Loucy (cell line): ENCODE measurements around the gene USP44.
A peak's percentile ranks its signal among the peaks of the same experiment; 100 is the strongest.

Experiments
- H2AFZ ChIP-seq: fragments of 200-600 bp; sonication (generic); 2 replicates; pipeline ENCODE4 v1.6.0; 2016; ENCODE audit warnings: antibody characterized with exemption, mild to moderate bottlenecking, low read length, moderate library complexity
- H3F3A ChIP-seq: fragments of 200-600 bp; 2 replicates; pipeline ENCODE4 v1.6.0; 2016; ENCODE audit warnings: antibody characterized with exemption, low read depth, mild to moderate bottlenecking
- H3K27me3 ChIP-seq: fragments of 200-600 bp; sonication (generic); 2 replicates; pipeline ENCODE4 v1.6.1; 2014; ENCODE audit warnings: low read length, mild to moderate bottlenecking; ENCODE audit not compliant: insufficient read depth, poor library complexity, severe bottlenecking
- H3K36me3 ChIP-seq: fragments of 200-600 bp; sonication (generic); 2 replicates; pipeline ENCODE4 v1.6.1; 2016; ENCODE audit warnings: low read length; ENCODE audit not compliant: insufficient read depth
- H3K4me1 ChIP-seq: fragments of 200-600 bp; sonication (generic); 2 replicates; pipeline ENCODE4 v1.5.1; 2014; ENCODE audit warnings: low read length, mild to moderate bottlenecking; ENCODE audit not compliant: insufficient read depth, poor library complexity, severe bottlenecking
- H3K4me2 ChIP-seq: fragments of 200-600 bp; sonication (generic); 2 replicates; pipeline ENCODE4 v1.6.0; 2014; ENCODE audit warnings: antibody characterized with exemption, low read length, low read depth, mild to moderate bottlenecking; ENCODE audit not compliant: poor library complexity, severe bottlenecking
- H3K4me3 ChIP-seq: fragments of 200-600 bp; sonication (generic); 2 replicates; pipeline ENCODE4 v1.5.1; 2014; ENCODE audit warnings: low read length, mild to moderate bottlenecking, mixed read lengths; ENCODE audit not compliant: poor library complexity, severe bottlenecking
- H3K79me2 ChIP-seq: fragments of 200-600 bp; sonication (generic); 2 replicates; pipeline ENCODE4 v1.6.1; 2014; ENCODE audit warnings: low read length; ENCODE audit not compliant: insufficient read depth
- H3K9ac ChIP-seq: fragments of 200-600 bp; sonication (generic); 2 replicates; pipeline ENCODE4 v1.6.0; 2014; ENCODE audit warnings: mild to moderate bottlenecking, low read depth, low read length, moderate library complexity; ENCODE audit not compliant: poor library complexity, severe bottlenecking
- H3K9me2 ChIP-seq: fragments of 200-600 bp; sonication (generic); replicated peaks from 2 replicates; pipeline ENCODE4 v1.6.1; 2016; ENCODE audit warnings: low read depth, low read length, mixed read lengths
- H3K9me3 ChIP-seq: fragments of 200-600 bp; sonication (generic); 2 replicates; pipeline ENCODE4 v1.6.1; 2014; ENCODE audit warnings: mild to moderate bottlenecking, antibody characterized with exemption, low read length, low read depth; ENCODE audit not compliant: insufficient read depth
- H4K20me1 ChIP-seq: fragments of 200-600 bp; sonication (generic); 2 replicates; pipeline ENCODE4 v1.6.0; 2014; ENCODE audit warnings: antibody characterized with exemption, low read length, mild to moderate bottlenecking; ENCODE audit not compliant: insufficient read depth, poor library complexity, severe bottlenecking
- EZH2phosphoT487 ChIP-seq: fragments of 200-600 bp; IDR thresholded peaks from 2 replicates; pipeline ENCODE4 v1.6.1; 2018; ENCODE audit warnings: antibody characterized with exemption, mild to moderate bottlenecking, moderate library complexity, borderline replicate concordance
- TF ChIP-seq, protein P1 (sequence below): fragments of 200-600 bp; sonication (generic); conservative IDR thresholded peaks from 2 replicates; pipeline ENCODE4 v1.5.1; 2014; ENCODE audit warnings: mild to moderate bottlenecking, antibody characterized with exemption, low read length

The USP44 gene

GRCh38 chr12:95551305-95551704 is at the start of gene USP44:
Gene USP44 (minus strand): TSS chr12:95551476. CDS start chr12:95534256, 17,220 bp downstream.
- H3K4me2 ChIP-seq = peak within 1 kb of the TSS; percentile 95
- no peaks in the 10 kb centered on the region for H3K9me3 ChIP-seq
- peaks cover 46% of the 10 kb centered on the region for H3K79me2 ChIP-seq
- no peaks in the 10 kb centered on the region for H3K27me3 ChIP-seq
- peak within 1 kb of the TSS; percentile 89 for H3K9ac ChIP-seq
- H3F3A ChIP-seq = peaks cover 9% of the 10 kb centered on the region
- peak within 1 kb of the TSS; percentile 92 for H2AFZ ChIP-seq
- no peaks in the 10 kb centered on the region for H3K9me2 ChIP-seq
- no peaks in the 10 kb centered on the region for H3K36me3 ChIP-seq
- H3K4me3 ChIP-seq = peak within 1 kb of the TSS; percentile 86
- TF ChIP-seq EZH2phosphoT487 = no peak
- TF ChIP-seq, protein P1, sequence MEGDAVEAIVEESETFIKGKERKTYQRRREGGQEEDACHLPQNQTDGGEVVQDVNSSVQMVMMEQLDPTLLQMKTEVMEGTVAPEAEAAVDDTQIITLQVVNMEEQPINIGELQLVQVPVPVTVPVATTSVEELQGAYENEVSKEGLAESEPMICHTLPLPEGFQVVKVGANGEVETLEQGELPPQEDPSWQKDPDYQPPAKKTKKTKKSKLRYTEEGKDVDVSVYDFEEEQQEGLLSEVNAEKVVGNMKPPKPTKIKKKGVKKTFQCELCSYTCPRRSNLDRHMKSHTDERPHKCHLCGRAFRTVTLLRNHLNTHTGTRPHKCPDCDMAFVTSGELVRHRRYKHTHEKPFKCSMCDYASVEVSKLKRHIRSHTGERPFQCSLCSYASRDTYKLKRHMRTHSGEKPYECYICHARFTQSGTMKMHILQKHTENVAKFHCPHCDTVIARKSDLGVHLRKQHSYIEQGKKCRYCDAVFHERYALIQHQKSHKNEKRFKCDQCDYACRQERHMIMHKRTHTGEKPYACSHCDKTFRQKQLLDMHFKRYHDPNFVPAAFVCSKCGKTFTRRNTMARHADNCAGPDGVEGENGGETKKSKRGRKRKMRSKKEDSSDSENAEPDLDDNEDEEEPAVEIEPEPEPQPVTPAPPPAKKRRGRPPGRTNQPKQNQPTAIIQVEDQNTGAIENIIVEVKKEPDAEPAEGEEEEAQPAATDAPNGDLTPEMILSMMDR = no peak
- peaks cover 66% of the 10 kb centered on the region for H3K4me1 ChIP-seq
- H4K20me1 ChIP-seq = no peaks in the 10 kb centered on the region

DNA sequence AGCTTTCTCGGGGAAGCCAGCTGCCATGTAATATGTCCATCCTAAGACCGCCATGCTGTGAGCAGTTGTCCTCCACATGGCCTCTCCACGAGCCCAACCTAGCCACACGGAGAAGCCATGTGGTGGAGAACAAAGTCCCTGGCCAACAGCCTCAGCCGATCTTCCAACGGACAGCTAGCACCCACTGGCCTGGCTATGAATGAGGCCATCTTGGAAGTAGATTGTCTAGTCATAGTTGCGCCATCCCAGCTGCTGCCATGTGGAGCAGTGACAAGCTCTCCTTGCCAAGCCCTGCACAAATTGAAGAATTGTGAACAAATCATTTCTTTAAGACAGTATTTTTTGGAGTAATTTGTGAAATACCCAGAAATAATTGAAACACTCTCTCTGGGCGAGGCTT is 49.3 kb upstream of the USP44 start:
- Histone ChIP-seq H3K4me1 (no peaks in the 10 kb centered on the region), H4K20me1 (no peaks in the 10 kb centered on the region), H2AFZ (no peak overlapping the region), H3K4me2 (no peak overlapping the region), H3K79me2 (no peaks in the 10 kb centered on the region), H3K9me2 (no peaks in the 10 kb centered on the region), H3K9ac (no peak overlapping the region), H3K9me3 (no peaks in the 10 kb centered on the region), H3F3A (no peaks in the 10 kb centered on the region), H3K36me3 (no peaks in the 10 kb centered on the region), H3K4me3 (no peak overlapping the region), H3K27me3 (no peaks in the 10 kb centered on the region)
- TF ChIP-seq, protein P1 = no peak
- no peak for TF ChIP-seq EZH2phosphoT487

GRCh38 chr12:95599880-95600279 is 48.6 kb upstream of the USP44 start:
- no peak for TF ChIP-seq EZH2phosphoT487
- TF ChIP-seq, protein P1 = no peak
- Histone ChIP-seq H3K9ac (no peak overlapping the region), H3K4me2 (no peak overlapping the region), H3F3A (no peaks in the 10 kb centered on the region), H4K20me1 (no peaks in the 10 kb centered on the region), H3K9me2 (no peaks in the 10 kb centered on the region), H3K4me1 (no peaks in the 10 kb centered on the region), H3K4me3 (no peak overlapping the region), H3K79me2 (no peaks in the 10 kb centered on the region), H2AFZ (no peak overlapping the region), H3K36me3 (no peaks in the 10 kb centered on the region), H3K9me3 (no peaks in the 10 kb centered on the region), H3K27me3 (no peaks in the 10 kb centered on the region)
